Naive thymus-derived CD4-positive, alpha-beta T cell (primary cell): ENCODE data around the gene UNC13C. TPM values are rescaled to one million over a fixed set of nuclear protein-coding genes. Genes with fewer than 3 reads are reported as not detected.

Source experiments
- ATAC-seq: fragments of 150-1000 bp; cut with Tn5 transposase; 2 replicates; pipeline ENCODE4 v1.10.0; 2021; ENCODE audit warnings: mild to moderate bottlenecking, moderate library complexity
- CTCF ChIA-PET: fragments of 350-600 bp; sonication (Branson Sonifier 250); formaldehyde crosslinking; loops from one replicate; lab custom pipeline; 2021; ENCODE audit warnings: antibody characterized with exemption; lab: Charles Lee
- POLR2A ChIA-PET: fragments of 350-600 bp; sonication (Branson Sonifier 250); formaldehyde crosslinking; loops from one replicate; lab custom pipeline; 2021; ENCODE audit warnings: antibody characterized with exemption, inconsistent platforms; lab: Charles Lee
- DNase-seq, 9 donors: peaks; one replicate each; pipeline versions ENCODE4 v3.0.0 to v3.0.0-alpha.2; 2020 to 2022; ENCODE audit warnings: mixed read lengths in 1 of 9
- H3K27ac ChIP-seq: one replicate; pipeline ENCODE4 v1.7.0; 2013; ENCODE audit warnings: mild to moderate bottlenecking, low read depth, low read length, moderate library complexity
- H3K27me3 ChIP-seq, 2 donors: one replicate each; pipeline ENCODE4 v1.7.0; 2013; ENCODE audit warnings: low read length in 2 of 2, mild to moderate bottlenecking in 2 of 2, moderate library complexity in 2 of 2; ENCODE audit not compliant: control insufficient read depth in 2 of 2, insufficient read depth in 2 of 2
- H3K36me3 ChIP-seq, 3 experiments: 1 replicate in 2 of 3; 2 replicates in 1 of 3; pipeline ENCODE4 v1.7.0; 2013; ENCODE audit warnings: low read length in 3 of 3, mild to moderate bottlenecking in 3 of 3, moderate library complexity in 1 of 3; ENCODE audit not compliant: insufficient read depth in 3 of 3, control insufficient read depth in 2 of 3
- H3K4me1 ChIP-seq, 2 donors: one replicate each; pipeline ENCODE4 v1.7.0; 2013; ENCODE audit warnings: low read length in 2 of 2, mild to moderate bottlenecking in 2 of 2, moderate library complexity in 1 of 2; ENCODE audit not compliant: control insufficient read depth in 2 of 2, insufficient read depth in 2 of 2
- H3K4me3 ChIP-seq: 2 replicates; pipeline ENCODE4 v1.7.0; 2013; ENCODE audit warnings: mild to moderate bottlenecking, low read length
- H3K9me3 ChIP-seq, 3 experiments: 1 replicate in 2 of 3; 2 replicates in 1 of 3; pipeline ENCODE4 v1.7.0; 2013; ENCODE audit warnings: low read length in 3 of 3; ENCODE audit not compliant: control insufficient read depth in 2 of 3
- H3K27ac Mint-ChIP-seq, 9 donors: one replicate each; pipeline ENCODE4 v1.8.0; 2020 to 2022; ENCODE audit warnings: mixed read lengths in 9 of 9, mild to moderate bottlenecking in 8 of 9, moderate library complexity in 5 of 9, inconsistent platforms in 2 of 9
- H3K27me3 Mint-ChIP-seq, 5 donors: one replicate each; pipeline ENCODE4 v1.8.0; 2021 to 2022; ENCODE audit warnings: mixed read lengths in 5 of 5, mild to moderate bottlenecking in 1 of 5
- H3K36me3 Mint-ChIP-seq, 5 donors: one replicate each; pipeline ENCODE4 v1.8.0; 2020 to 2022; ENCODE audit warnings: mixed read lengths in 5 of 5, mild to moderate bottlenecking in 3 of 5, inconsistent platforms in 1 of 5
- H3K4me1 Mint-ChIP-seq, 7 donors: one replicate each; pipeline ENCODE4 v1.8.0; 2020 to 2022; ENCODE audit warnings: mixed read lengths in 7 of 7, mild to moderate bottlenecking in 3 of 7, inconsistent platforms in 1 of 7
- H3K4me3 Mint-ChIP-seq, 10 donors: one replicate each; pipeline ENCODE4 v1.8.0; 2020 to 2022; ENCODE audit warnings: mild to moderate bottlenecking in 10 of 10, mixed read lengths in 10 of 10, moderate library complexity in 6 of 10, inconsistent platforms in 2 of 10
- H3K9me3 Mint-ChIP-seq, 11 donors: one replicate each; pipeline ENCODE4 v1.8.0; 2020 to 2022; ENCODE audit warnings: mixed read lengths in 11 of 11, mild to moderate bottlenecking in 4 of 11, inconsistent platforms in 1 of 11, moderate library complexity in 1 of 11
- intact Hi-C, 2 donors: fragments of 100-400 bp; cut with micrococcal nuclease; formaldehyde crosslinking; loops; one replicate each; pipeline ENCODE4 v1.15.1; 2023
- polyA plus RNA-seq, 2 donors: library from polyadenylated mRNA; unstranded; fragments of 300-500 nt; fragmentation: Illumina TruSeq; gene quantifications; one replicate each; pipeline ENCODE4 v1.2.3, GENCODE V29; 2021
- total RNA-seq, 6 experiments: library from RNA in 5 of 6; stranded (reverse) in 5 of 6; gene quantifications; 1 replicate in 5 of 6; 2 replicates in 1 of 6; pipeline ENCODE4 v1.2.3 and lab custom pipeline; 2021 to 2026

UNC13C gene
- total and polyA plus RNA-seq, 7 experiments from 2014 or later: not detected

DNA sequence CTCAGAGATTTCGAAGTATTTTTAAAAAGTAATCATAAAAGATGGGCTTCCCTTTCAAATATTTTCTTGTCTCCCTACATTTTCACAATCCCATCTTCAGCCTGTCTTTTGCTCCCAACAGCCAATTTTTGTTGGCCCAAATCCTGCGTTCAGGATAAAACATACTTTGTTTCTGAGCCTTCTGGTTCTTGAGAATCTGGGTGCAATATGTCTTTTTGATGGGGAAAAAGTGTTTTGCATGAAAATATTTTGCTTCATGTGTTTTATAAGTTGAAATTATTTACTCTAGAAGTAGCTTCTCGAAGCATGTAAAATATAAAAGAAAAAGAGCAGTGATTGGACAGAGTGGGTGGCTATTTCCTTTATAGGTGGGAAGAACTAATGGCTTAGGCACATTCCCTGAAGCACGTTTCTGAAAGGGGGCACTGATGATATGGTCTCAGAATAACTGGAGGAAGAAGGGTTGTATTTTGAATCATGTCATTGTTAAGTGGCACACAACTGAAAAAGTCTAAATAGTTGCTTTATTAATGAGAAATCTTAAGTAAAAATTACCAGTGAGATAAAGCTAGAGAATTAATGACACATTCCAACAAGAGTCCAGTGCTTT is 3.9 kb downstream of the UNC13C start:
- DNase-seq (no peak), ATAC-seq (no peak)
- peaks cover 0 to 8% (median 0%) of the 10 kb centered on the region in 7 donors for H3K4me1 Mint-ChIP-seq
- Histone ChIP-seq H3K27ac (no peak overlapping the region), H3K4me1 (no peaks in the 10 kb centered on the region), H3K9me3 (no peaks in the 10 kb centered on the region), H3K27me3 (no peaks in the 10 kb centered on the region), H3K36me3 (no peaks in the 10 kb centered on the region), H3K4me3 (no peak overlapping the region)
- no peak overlapping the region for H3K4me3 Mint-ChIP-seq
- peaks cover 0 to 6% (median 2%) of the 10 kb centered on the region in 11 donors for H3K9me3 Mint-ChIP-seq
- H3K36me3 Mint-ChIP-seq: no peaks in the 10 kb centered on the region
- CTCF ChIA-PET: no interaction called here
- POLR2A ChIA-PET: no interaction called here
- H3K27ac Mint-ChIP-seq: no peak overlapping the region
- H3K27me3 Mint-ChIP-seq: peaks cover 26 to 54% (median 36%) of the 10 kb centered on the region in 5 donors
- intact Hi-C loops: no loop called here

DNA sequence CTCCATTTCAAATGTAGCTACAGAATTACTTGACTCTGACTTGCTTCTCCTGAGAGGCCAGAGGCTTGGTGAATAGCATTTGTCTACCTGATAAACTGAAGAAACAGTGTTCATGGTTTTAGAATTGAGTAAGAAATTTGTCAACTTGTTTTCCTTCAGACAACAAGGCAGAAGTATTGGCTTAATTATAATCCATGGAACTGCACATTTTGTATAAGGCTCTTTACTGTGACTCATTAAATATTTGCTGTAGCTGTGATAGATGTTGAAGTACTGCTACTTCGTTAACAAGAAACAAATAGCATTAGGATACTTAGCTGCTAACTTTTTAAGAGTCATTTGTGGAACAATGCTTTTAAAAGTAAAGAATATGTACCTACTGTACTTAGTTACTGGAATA is 4.6 kb downstream of the UNC13C start:
- ATAC-seq (no peak), DNase-seq (no peak)
- peaks cover 21 to 47% (median 29%) of the 10 kb centered on the region in 5 donors for H3K27me3 Mint-ChIP-seq
- Histone ChIP-seq H3K27ac (no peak overlapping the region), H3K36me3 (no peaks in the 10 kb centered on the region), H3K9me3 (no peaks in the 10 kb centered on the region), H3K4me3 (no peak overlapping the region), H3K4me1 (no peaks in the 10 kb centered on the region), H3K27me3 (no peaks in the 10 kb centered on the region)
- CTCF ChIA-PET: no interaction called here
- H3K36me3 Mint-ChIP-seq: no peaks in the 10 kb centered on the region
- intact Hi-C loops: no loop called here
- POLR2A ChIA-PET: no interaction called here
- peaks cover 0 to 8% (median 0%) of the 10 kb centered on the region in 7 donors for H3K4me1 Mint-ChIP-seq
- peaks cover 0 to 6% (median 2%) of the 10 kb centered on the region in 11 donors for H3K9me3 Mint-ChIP-seq
- no peak overlapping the region for H3K27ac Mint-ChIP-seq
- no peak overlapping the region for H3K4me3 Mint-ChIP-seq

GRCh38 chr15:53984221-53984620 is 6.0 kb downstream of the UNC13C start:
- Mint-ChIP-seq H3K36me3 (no peaks in the 10 kb centered on the region), H3K9me3 (peaks cover 0 to 6% (median 2%) of the 10 kb centered on the region in 11 donors), H3K27me3 (peaks cover 7 to 34% (median 17%) of the 10 kb centered on the region in 5 donors), H3K27ac (no peak overlapping the region), H3K4me3 (no peak overlapping the region), H3K4me1 (no peaks in the 10 kb centered on the region)
- no peaks in the 10 kb centered on the region for H3K9me3 ChIP-seq
- no peak overlapping the region for H3K4me3 ChIP-seq
- intact Hi-C loops: no loop called here
- no peak overlapping the region for H3K27ac ChIP-seq
- H3K27me3 ChIP-seq: no peaks in the 10 kb centered on the region
- ChIA-PET CTCF (no interaction called here), POLR2A (no interaction called here)
- H3K4me1 ChIP-seq: no peaks in the 10 kb centered on the region
- ATAC-seq (no peak), DNase-seq (no peak)
- no peaks in the 10 kb centered on the region for H3K36me3 ChIP-seq

DNA sequence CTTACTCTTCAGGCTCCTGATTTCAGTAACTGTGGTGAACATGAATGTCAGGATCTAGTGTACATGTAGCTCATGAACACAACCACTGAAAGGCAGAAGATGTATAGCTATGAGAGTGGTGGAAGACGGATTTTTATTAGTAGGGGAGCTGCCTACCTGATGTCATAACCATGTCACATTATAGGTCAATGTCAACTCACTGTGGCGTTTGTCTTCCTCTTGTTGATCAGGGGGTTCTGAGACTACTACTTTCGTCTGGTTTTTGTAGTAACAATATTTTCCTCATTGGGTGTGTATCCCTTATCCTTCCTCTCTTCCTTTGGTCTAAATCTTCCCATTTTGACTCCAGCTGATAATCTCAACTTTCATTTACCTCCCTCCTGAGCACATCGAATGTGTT is 7.3 kb downstream of the UNC13C start:
- no peaks in the 10 kb centered on the region for H3K4me1 Mint-ChIP-seq
- H3K9me3 Mint-ChIP-seq: peaks cover 0 to 6% (median 0%) of the 10 kb centered on the region in 11 donors
- ATAC-seq (no peak), DNase-seq (no peak)
- POLR2A ChIA-PET: no interaction called here
- H3K4me3 Mint-ChIP-seq: no peak overlapping the region
- H3K27ac Mint-ChIP-seq: no peak overlapping the region
- CTCF ChIA-PET: no interaction called here
- peaks cover 2 to 23% (median 9%) of the 10 kb centered on the region in 5 donors for H3K27me3 Mint-ChIP-seq
- Histone ChIP-seq H3K27me3 (no peaks in the 10 kb centered on the region), H3K9me3 (no peaks in the 10 kb centered on the region), H3K36me3 (no peaks in the 10 kb centered on the region), H3K4me1 (no peaks in the 10 kb centered on the region), H3K4me3 (no peak overlapping the region), H3K27ac (no peak overlapping the region)
- intact Hi-C loops: no loop called here
- no peaks in the 10 kb centered on the region for H3K36me3 Mint-ChIP-seq

DNA sequence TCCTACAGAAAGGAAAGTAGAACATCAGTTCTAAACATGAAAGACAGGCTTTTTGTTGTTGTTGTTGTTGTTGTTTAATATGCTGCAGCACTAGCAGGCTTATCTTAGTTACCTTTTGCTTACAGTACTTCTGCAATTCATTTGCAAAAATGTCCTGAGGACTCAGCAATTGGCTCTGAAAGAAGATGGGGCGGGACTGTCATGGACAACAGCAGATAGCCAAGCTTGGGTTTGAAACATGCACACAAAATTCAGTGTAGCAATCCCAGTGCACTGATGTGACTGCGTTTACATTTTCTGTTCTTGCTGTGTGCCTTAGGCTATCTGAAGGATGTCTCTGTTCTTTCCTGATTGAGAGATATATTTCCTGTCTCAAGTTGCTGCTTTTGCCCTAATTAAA is 9.2 kb downstream of the UNC13C start:
- Histone ChIP-seq H3K9me3 (no peaks in the 10 kb centered on the region), H3K27ac (no peak overlapping the region), H3K4me3 (no peak overlapping the region), H3K36me3 (no peaks in the 10 kb centered on the region), H3K4me1 (no peaks in the 10 kb centered on the region), H3K27me3 (no peaks in the 10 kb centered on the region)
- POLR2A ChIA-PET: no interaction called here
- intact Hi-C loops: no loop called here
- no peaks in the 10 kb centered on the region for H3K4me1 Mint-ChIP-seq
- peaks cover 0 to 5% (median 0%) of the 10 kb centered on the region in 5 donors for H3K36me3 Mint-ChIP-seq
- no peak overlapping the region for H3K4me3 Mint-ChIP-seq
- no peak overlapping the region for H3K27ac Mint-ChIP-seq
- CTCF ChIA-PET: no interaction called here
- peaks cover 0 to 23% (median 9%) of the 10 kb centered on the region in 5 donors for H3K27me3 Mint-ChIP-seq
- DNase-seq: no peak
- H3K9me3 Mint-ChIP-seq: peaks cover 0 to 6% (median 3%) of the 10 kb centered on the region in 11 donors
- no peak for ATAC-seq

GRCh38 chr15:54007256-54007655 is 29.0 kb downstream of the UNC13C start:
- ChIA-PET CTCF (no interaction called here), POLR2A (no interaction called here)
- Histone ChIP-seq H3K27ac (no peak overlapping the region), H3K4me1 (no peaks in the 10 kb centered on the region), H3K36me3 (no peaks in the 10 kb centered on the region), H3K27me3 (no peaks in the 10 kb centered on the region), H3K4me3 (no peak overlapping the region), H3K9me3 (no peaks in the 10 kb centered on the region)
- ATAC-seq (no peak), DNase-seq (no peak)
- Mint-ChIP-seq H3K4me1 (peaks cover 0 to 1% (median 0%) of the 10 kb centered on the region in 7 donors), H3K27me3 (peaks cover 0 to 16% (median 2%) of the 10 kb centered on the region in 5 donors), H3K9me3 (peaks cover 0 to 7% (median 0%) of the 10 kb centered on the region in 11 donors), H3K4me3 (no peak overlapping the region), H3K27ac (no peak overlapping the region), H3K36me3 (no peaks in the 10 kb centered on the region)
- intact Hi-C loops: no loop called here

- Histone ChIP-seq H3K9me3 (no peaks in the 10 kb centered on the region), H3K4me1 (no peaks in the 10 kb centered on the region), H3K4me3 (no peak overlapping the region), H3K27ac (no peak overlapping the region), H3K27me3 (no peaks in the 10 kb centered on the region), H3K36me3 (no peaks in the 10 kb centered on the region)
- H3K9me3 Mint-ChIP-seq: peaks cover 0 to 14% (median 1%) of the 10 kb centered on the region in 11 donors
- peaks cover 0 to 14% (median 0%) of the 10 kb centered on the region in 5 donors for H3K27me3 Mint-ChIP-seq
- no peak overlapping the region for H3K27ac Mint-ChIP-seq
- H3K4me1 Mint-ChIP-seq: no peaks in the 10 kb centered on the region
- no peak for DNase-seq
- POLR2A ChIA-PET: no interaction called here
- no peak for ATAC-seq
- no peaks in the 10 kb centered on the region for H3K36me3 Mint-ChIP-seq
- H3K4me3 Mint-ChIP-seq: no peak overlapping the region
- intact Hi-C loops: no loop called here
- CTCF ChIA-PET: no interaction called here
Observed at GRCh38 chr15:54011656-54012055, 33.4 kb downstream of the UNC13C start.
